ENCODE measurements around the gene RCAN3.

DNA sequence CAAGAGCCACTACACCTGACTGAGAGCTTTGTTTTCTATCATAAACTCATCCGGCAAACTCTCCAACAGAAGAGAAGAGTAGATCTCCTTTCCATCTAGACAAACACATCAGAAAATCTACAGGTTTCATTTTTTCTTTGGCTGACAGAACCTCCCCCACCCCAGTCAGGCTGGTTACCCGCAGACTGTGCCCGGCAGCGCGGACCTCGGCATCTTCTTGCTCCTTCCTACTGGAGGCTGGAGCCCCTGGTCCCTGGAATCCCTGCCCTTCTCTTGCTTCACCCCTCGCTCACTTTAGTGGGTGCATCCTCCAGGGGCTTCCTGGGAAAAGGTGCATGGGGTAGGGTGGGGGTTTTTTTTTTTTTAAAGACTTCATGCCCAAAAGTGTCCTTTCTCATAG lies 76.2 kb downstream of the RCAN3 start:
- TF ChIP-seq, protein P1, sequence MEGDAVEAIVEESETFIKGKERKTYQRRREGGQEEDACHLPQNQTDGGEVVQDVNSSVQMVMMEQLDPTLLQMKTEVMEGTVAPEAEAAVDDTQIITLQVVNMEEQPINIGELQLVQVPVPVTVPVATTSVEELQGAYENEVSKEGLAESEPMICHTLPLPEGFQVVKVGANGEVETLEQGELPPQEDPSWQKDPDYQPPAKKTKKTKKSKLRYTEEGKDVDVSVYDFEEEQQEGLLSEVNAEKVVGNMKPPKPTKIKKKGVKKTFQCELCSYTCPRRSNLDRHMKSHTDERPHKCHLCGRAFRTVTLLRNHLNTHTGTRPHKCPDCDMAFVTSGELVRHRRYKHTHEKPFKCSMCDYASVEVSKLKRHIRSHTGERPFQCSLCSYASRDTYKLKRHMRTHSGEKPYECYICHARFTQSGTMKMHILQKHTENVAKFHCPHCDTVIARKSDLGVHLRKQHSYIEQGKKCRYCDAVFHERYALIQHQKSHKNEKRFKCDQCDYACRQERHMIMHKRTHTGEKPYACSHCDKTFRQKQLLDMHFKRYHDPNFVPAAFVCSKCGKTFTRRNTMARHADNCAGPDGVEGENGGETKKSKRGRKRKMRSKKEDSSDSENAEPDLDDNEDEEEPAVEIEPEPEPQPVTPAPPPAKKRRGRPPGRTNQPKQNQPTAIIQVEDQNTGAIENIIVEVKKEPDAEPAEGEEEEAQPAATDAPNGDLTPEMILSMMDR (IDR thresholded peaks at IDR 0.05): no peak
- TF ChIP-seq SIN3A (IDR thresholded peaks at IDR 0.05; ENCODE audit: borderline replicate concordance, insufficient read depth, low read depth, low read length) (no peak), POLR2AphosphoS5 (IDR thresholded peaks at IDR 0.05; ENCODE audit: low read depth, low read length) (no peak)
- TF ChIP-seq, protein P2, sequence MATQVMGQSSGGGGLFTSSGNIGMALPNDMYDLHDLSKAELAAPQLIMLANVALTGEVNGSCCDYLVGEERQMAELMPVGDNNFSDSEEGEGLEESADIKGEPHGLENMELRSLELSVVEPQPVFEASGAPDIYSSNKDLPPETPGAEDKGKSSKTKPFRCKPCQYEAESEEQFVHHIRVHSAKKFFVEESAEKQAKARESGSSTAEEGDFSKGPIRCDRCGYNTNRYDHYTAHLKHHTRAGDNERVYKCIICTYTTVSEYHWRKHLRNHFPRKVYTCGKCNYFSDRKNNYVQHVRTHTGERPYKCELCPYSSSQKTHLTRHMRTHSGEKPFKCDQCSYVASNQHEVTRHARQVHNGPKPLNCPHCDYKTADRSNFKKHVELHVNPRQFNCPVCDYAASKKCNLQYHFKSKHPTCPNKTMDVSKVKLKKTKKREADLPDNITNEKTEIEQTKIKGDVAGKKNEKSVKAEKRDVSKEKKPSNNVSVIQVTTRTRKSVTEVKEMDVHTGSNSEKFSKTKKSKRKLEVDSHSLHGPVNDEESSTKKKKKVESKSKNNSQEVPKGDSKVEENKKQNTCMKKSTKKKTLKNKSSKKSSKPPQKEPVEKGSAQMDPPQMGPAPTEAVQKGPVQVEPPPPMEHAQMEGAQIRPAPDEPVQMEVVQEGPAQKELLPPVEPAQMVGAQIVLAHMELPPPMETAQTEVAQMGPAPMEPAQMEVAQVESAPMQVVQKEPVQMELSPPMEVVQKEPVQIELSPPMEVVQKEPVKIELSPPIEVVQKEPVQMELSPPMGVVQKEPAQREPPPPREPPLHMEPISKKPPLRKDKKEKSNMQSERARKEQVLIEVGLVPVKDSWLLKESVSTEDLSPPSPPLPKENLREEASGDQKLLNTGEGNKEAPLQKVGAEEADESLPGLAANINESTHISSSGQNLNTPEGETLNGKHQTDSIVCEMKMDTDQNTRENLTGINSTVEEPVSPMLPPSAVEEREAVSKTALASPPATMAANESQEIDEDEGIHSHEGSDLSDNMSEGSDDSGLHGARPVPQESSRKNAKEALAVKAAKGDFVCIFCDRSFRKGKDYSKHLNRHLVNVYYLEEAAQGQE (IDR thresholded peaks at IDR 0.05; ENCODE audit: insufficient read depth in 1 of 2, low read depth in 2 of 2, low read length in 1 of 2): no peak
